ENCODE measurements around the gene RPS21. TPM values are rescaled to one million over a fixed set of nuclear protein-coding genes. Genes with fewer than 3 reads are reported as not detected.
A peak's percentile ranks its signal among the peaks of the same experiment; 100 is the strongest.

The RPS21 gene
- total and polyA plus RNA-seq, 2 of the 13 experiments (the other 11 are each of a cell fraction or from before 2014, with no cell fraction given): 2,647 to 11,063 TPM

GRCh38 chr20:62412194-62413024, 25.5 kb downstream of the RPS21 start (continued):
- TF ChIP-seq SNAI1 (CRISPR knock-in tag; IDR thresholded peaks at IDR 0.05; ENCODE audit: borderline replicate concordance) (0 out of 2 replicates have a peak, but pooled peaks have one; percentile 24), ZNF24 (IDR thresholded peaks at IDR 0.05) (no peak), ZNF292 (CRISPR knock-in tag; IDR thresholded peaks at IDR 0.05; ENCODE audit: borderline replicate concordance, low read depth) (peak; percentile 35; the same call in 1 of the 2 replicates), TFDP2 (CRISPR knock-in tag; IDR thresholded peaks at IDR 0.05) (no peak), KDM5B (CRISPR knock-in tag; IDR thresholded peaks at IDR 0.05; ENCODE audit: borderline replicate concordance) (peak; percentile 20; the same call in 1 of the 2 replicates), PATZ1 (CRISPR knock-in tag; IDR thresholded peaks at IDR 0.05) (peak; percentile 78), RARA (CRISPR knock-in tag; IDR thresholded peaks at IDR 0.05) (peak; percentile 7; the same call in 1 of the 2 replicates), RFX3 (CRISPR knock-in tag; IDR thresholded peaks at IDR 0.05) (no peak), ZMAT3 (CRISPR knock-in tag; conservative IDR thresholded peaks at IDR 0.05) (0 out of 2 replicates have a peak, but pooled peaks have one; percentile 32), NR2C2 (CRISPR knock-in tag; IDR thresholded peaks at IDR 0.05; ENCODE audit: borderline replicate concordance) (peak; percentile 28; the same call in 1 of the 2 replicates), HNF1A (IDR thresholded peaks at IDR 0.05; ENCODE audit: low read depth) (no peak), HNF1A (CRISPR knock-in tag; IDR thresholded peaks at IDR 0.05; ENCODE audit: borderline replicate concordance) (0 out of 2 replicates have a peak, but pooled peaks have one; percentile 6)

All from HepG2 (cell line).